Measurements from ENCODE around the gene LRP6.

LRP6 gene

GRCh38 chr12:12086973-12087692 is 179.7 kb downstream of the LRP6 start:
- FAIRE-seq (no peak), DNase-seq (ENCODE audit: insufficient read length, low spot score) (no peak)

GRCh38 chr12:12086362-12086761 is 180.5 kb downstream of the LRP6 start:
- no peak for DNase-seq (ENCODE audit: insufficient read length, low spot score)
- FAIRE-seq, result no peak

- FAIRE-seq (no peak), DNase-seq (ENCODE audit: insufficient read length, low spot score) (no peak)
Observed at GRCh38 chr12:12083688-12084087, 183.2 kb downstream of the LRP6 start.

GRCh38 chr12:12081836-12082497 is 184.9 kb downstream of the LRP6 start:
- FAIRE-seq (peak; percentile 86), DNase-seq (ENCODE audit: insufficient read length, low spot score) (peak; percentile 48)

- FAIRE-seq (no peak), DNase-seq (ENCODE audit: insufficient read length, low spot score) (no peak)
Observed at GRCh38 chr12:12079291-12079690, 187.6 kb downstream of the LRP6 start.

- DNase-seq (ENCODE audit: insufficient read length, low spot score) (no peak), FAIRE-seq (no peak)
Observed at GRCh38 chr12:12072064-12072760, 194.6 kb downstream of the LRP6 start.

- FAIRE-seq, result peak; percentile 80
- DNase-seq (ENCODE audit: insufficient read length, low spot score), result peak; percentile 36
Observed at GRCh38 chr12:12070674-12071656, 195.9 kb downstream of the LRP6 start, which contains the start of gene BCL2L14. Gene BCL2L14 (plus strand): TSS chr12:12070939. CDS start chr12:12079306, 8,367 bp downstream.

- DNase-seq (ENCODE audit: insufficient read length, low spot score) (no peak), FAIRE-seq (no peak)
Observed at GRCh38 chr12:12069821-12070548, 196.9 kb downstream of the LRP6 start.

GRCh38 chr12:12068751-12069150 is 198.1 kb downstream of the LRP6 start:
- FAIRE-seq (no peak), DNase-seq (ENCODE audit: insufficient read length, low spot score) (no peak)
